Tibial artery (tissue), 4 donors: Measurements from ENCODE around the gene ZBTB34.

Source experiments
- DNase-seq, 2 donors: peaks; one replicate each; pipeline ENCODE4 v3.0.0-alpha.2; 2019
- H3K27ac ChIP-seq, 2 donors: fragments of 200-600 bp; sonication (generic) in 1 of 2; 1 replicate in 1 of 2; 2 replicates in 1 of 2; pipeline ENCODE4 v1.5.1; 2018 to 2019; ENCODE audit warnings: mild to moderate bottlenecking in 1 of 2
- H3K27me3 ChIP-seq, 2 donors: fragments of 200-600 bp; sonication (generic) in 1 of 2; one replicate each; pipeline versions ENCODE4 v1.5.1 to v1.6.0; 2016 to 2019
- H3K36me3 ChIP-seq, 3 donors: fragments of 200-600 bp; sonication (generic) in 2 of 3; one replicate each; pipeline ENCODE4 v1.5.1; 2016 to 2019; ENCODE audit warnings: mild to moderate bottlenecking in 2 of 3
- H3K4me1 ChIP-seq, 4 donors: fragments of 200-600 bp; sonication (generic) in 2 of 4; 1 replicate in 3 of 4; 2 replicates in 1 of 4; pipeline ENCODE4 v1.5.1; 2016 to 2019
- H3K4me3 ChIP-seq, 2 donors: fragments of 200-600 bp; sonication (generic) in 1 of 2; 1 replicate in 1 of 2; 2 replicates in 1 of 2; pipeline ENCODE4 v1.5.1; 2018 to 2019; ENCODE audit warnings: mild to moderate bottlenecking in 2 of 2
- H3K9me3 ChIP-seq, 3 donors: fragments of 200-600 bp; sonication (generic) in 1 of 3; one replicate each; pipeline ENCODE4 v1.5.1; 2016 to 2019
- CTCF ChIP-seq, 2 experiments: fragments of 200-600 bp in 1 of 2; fragments of 450-650 bp in 1 of 2; IDR thresholded peaks; one replicate each; pipeline ENCODE4 v1.5.1; 2017 to 2019; ENCODE audit warnings: antibody characterized with exemption in 2 of 2, mild to moderate bottlenecking in 1 of 2, moderate library complexity in 1 of 2
- intact Hi-C: fragments of 100-400 bp; cut with DNase I; formaldehyde crosslinking; loops from one replicate; pipeline ENCODE4 v1.15.0; 2023; ENCODE audit warnings: low total_unique reads

Gene ZBTB34

GRCh38 chr9:126872516-126872915, 12.1 kb downstream of the ZBTB34 start:
- no peak for DNase-seq
- Histone ChIP-seq H3K27me3 (no peaks in the 10 kb centered on the region), H3K4me3 (no peak overlapping the region), H3K4me1 (peaks cover 0 to 21% (median 5%) of the 10 kb centered on the region in 4 donors), H3K27ac (no peak overlapping the region), H3K36me3 (peaks cover 0 to 17% (median 10%) of the 10 kb centered on the region in 3 donors), H3K9me3 (no peaks in the 10 kb centered on the region)
- no peak for TF ChIP-seq CTCF (IDR thresholded peaks at IDR 0.05)
- intact Hi-C loops = no loop called here

- no peaks in the 10 kb centered on the region for H3K9me3 ChIP-seq
- no peak for TF ChIP-seq CTCF (IDR thresholded peaks at IDR 0.05)
- H3K4me3 ChIP-seq = no peak overlapping the region
- H3K36me3 ChIP-seq = peaks cover 5 to 12% (median 6%) of the 10 kb centered on the region in 3 donors
- H3K4me1 ChIP-seq = peaks cover 0 to 5% (median 2%) of the 10 kb centered on the region in 4 donors
- peak in 1 of 2 donors; percentile 15 for DNase-seq
- no peak overlapping the region for H3K27ac ChIP-seq
- H3K27me3 ChIP-seq = no peaks in the 10 kb centered on the region
- intact Hi-C loops = no loop called here
These were observed 14.3 kb downstream of the ZBTB34 start for GRCh38 chr9:126874546-126875314.

GRCh38 chr9:126875756-126876510, 15.5 kb downstream of the ZBTB34 start:
- Histone ChIP-seq H3K4me3 (no peak overlapping the region), H3K36me3 (peaks cover 17 to 24% (median 18%) of the 10 kb centered on the region in 3 donors), H3K4me1 (peaks cover 0 to 5% (median 2%) of the 10 kb centered on the region in 4 donors), H3K27ac (no peak overlapping the region), H3K27me3 (no peaks in the 10 kb centered on the region), H3K9me3 (no peaks in the 10 kb centered on the region)
- TF ChIP-seq CTCF (IDR thresholded peaks at IDR 0.05) = no peak
- no peak for DNase-seq
- intact Hi-C loops = no loop called here

- H3K27ac ChIP-seq = no peak overlapping the region
- no peak for DNase-seq
These were observed 16.1 kb downstream of the ZBTB34 start for GRCh38 chr9:126876531-126876930.

GRCh38 chr9:126877418-126877817, 17.0 kb downstream of the ZBTB34 start:
- intact Hi-C loops = no loop called here
- Histone ChIP-seq H3K9me3 (no peaks in the 10 kb centered on the region), H3K27ac (no peak overlapping the region), H3K36me3 (peaks cover 19 to 30% (median 26%) of the 10 kb centered on the region in 3 donors), H3K27me3 (no peaks in the 10 kb centered on the region), H3K4me1 (peaks cover 0 to 5% (median 2%) of the 10 kb centered on the region in 4 donors), H3K4me3 (no peak overlapping the region)
- no peak for DNase-seq
- TF ChIP-seq CTCF (IDR thresholded peaks at IDR 0.05) = no peak

More at GRCh38 chr9:126876531-126876930, 16.1 kb downstream of the ZBTB34 start:
- Histone ChIP-seq H3K27me3 (no peaks in the 10 kb centered on the region), H3K9me3 (no peaks in the 10 kb centered on the region), H3K4me3 (no peak overlapping the region), H3K36me3 (peaks cover 19 to 28% (median 24%) of the 10 kb centered on the region in 3 donors), H3K4me1 (peaks cover 0 to 5% (median 2%) of the 10 kb centered on the region in 4 donors)
- no peak for TF ChIP-seq CTCF (IDR thresholded peaks at IDR 0.05)
- intact Hi-C loops = no loop called here
